Activated CD4-positive, CD25-positive, alpha-beta regulatory T cell treated with anti-CD3 and anti-CD28 coated beads, Interleukin-2, amount 50 U/mL, for 72 hours (primary cell): Measurements from ENCODE around the gene TRABD2B.

Source experiments
- DNase-seq: peaks from one replicate; pipeline ENCODE4 v3.0.0; 2021

Gene TRABD2B

DNA sequence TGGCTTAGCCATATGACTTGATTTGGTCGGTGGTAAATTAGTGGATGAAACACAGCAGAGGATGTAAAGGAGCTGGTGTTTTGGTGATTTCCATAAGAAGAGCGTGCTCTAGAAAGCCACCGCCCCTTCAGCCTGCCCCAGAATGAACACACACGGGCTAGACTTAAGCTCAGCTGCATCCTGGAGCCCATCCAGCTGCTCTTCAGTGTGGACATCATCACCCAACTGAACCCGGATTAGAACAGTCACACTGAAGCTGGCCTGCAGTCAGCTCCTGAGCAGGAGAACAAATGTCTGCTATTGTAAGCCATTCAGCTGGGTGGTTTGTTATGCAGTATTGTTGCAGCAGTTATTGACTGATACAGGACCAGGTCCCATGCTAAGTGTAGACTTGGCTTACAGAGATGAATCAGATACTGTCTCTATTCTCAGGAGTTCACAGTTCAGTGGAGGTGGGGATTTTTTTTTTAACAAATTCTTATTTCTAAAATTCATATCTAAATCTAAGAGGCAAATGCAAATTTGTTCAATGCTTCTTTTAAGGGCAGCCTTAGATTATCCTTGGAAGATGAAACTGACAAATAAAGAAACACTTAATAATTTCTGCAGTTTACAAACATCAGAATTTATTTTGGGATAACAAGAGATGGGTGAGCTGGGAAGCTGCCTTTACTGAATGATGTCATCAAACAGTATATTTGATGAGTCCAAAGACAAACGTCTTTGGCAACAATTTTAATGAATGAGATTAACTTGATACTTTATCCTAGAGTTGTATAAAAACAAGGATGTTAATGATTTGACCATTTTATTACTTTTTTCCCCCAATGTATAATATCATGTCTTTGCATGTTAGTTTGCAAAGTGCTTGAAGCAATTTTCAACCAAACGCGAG is 251.2 kb downstream of the TRABD2B start:
- no peak for DNase-seq

DNA sequence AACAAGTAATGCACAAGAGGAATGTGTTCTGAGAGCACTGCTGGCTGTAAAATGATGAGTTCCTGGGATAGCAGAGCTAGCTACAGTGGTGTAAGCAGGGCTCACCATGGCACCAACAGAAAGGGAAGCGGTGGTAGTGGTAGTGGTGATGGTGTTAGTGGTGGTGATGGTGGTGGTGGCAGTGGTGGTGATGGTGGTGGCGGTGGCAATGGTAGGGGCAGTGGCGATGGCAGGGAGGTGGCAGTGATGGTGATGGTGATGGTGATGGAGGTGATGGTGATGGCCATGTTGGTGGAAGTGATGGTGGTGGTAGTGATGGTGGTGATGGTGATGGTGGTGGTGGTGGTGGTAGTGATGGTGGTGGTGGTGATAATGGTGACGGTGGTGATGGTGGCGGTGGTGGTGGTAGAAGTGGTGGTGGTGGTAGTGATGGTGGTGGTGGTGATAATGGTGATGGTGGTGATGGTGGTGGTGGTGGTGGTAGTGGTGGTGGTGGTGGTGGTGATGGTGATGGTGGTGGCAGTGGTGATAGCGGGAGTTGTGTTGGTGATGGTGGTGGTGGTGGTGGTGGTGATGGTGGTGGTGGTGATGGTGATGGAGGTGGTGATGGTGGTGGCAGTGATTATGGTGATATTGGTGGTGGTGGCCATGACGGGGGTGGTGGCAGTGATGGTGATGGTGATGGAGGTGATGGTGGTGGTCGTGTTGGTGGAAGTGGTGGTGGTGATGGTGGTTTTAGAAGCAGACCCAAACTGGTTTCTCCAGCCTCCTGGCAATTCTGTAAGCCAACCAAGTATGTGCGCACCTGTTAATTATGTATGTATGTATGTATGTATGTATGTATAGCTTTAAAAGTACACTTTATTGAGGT is 254.1 kb downstream of the TRABD2B start:
- no peak for DNase-seq

DNA sequence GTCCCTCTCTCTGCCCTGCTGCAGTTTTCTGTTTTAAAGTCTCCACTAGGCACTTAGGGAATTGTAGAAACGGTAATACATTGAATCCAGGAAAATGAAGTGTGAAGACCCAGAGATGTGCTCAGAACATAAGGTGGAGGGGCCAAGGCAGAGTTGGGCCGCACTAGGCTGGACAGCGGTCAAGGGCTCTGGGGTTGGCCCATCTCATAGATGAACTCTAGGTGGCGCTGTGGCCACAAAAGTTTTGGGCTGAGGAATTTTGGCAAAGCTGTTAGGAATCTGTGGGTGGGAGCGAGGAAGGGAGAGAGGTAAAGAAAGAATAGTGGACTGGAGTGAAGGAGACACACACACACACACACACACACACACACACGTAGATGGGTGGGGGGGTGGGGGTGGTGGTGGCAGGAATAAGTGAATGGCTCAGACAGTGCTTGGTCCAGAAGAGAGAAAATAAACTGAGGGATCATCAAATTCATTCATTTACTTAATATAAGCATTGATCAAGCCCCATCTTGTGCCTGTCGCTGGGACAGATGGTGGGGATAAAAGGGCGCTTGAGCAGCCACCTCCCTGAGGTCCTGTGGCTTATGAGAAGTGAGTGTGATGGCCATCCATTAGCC is 258.5 kb downstream of the TRABD2B start:
- no peak for DNase-seq

DNA sequence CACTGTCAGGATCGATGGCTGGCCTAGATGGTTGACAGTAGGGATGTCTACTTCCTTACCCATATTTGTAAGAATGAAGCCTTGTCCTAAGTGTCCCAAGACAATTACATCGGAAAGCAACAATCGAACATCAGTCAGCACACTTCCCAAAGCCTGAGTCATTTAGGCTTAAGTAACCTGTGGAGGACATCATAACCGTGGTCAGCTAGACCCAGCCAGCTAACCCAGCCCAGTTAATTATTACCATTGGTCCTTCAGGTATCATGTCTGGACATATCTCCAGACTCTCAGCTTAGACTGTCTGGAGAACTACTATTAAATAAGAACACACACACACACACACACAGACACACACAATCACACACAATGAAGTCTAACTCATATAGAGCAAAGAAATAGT is 264.7 kb downstream of the TRABD2B start:
- DNase-seq = no peak

DNA sequence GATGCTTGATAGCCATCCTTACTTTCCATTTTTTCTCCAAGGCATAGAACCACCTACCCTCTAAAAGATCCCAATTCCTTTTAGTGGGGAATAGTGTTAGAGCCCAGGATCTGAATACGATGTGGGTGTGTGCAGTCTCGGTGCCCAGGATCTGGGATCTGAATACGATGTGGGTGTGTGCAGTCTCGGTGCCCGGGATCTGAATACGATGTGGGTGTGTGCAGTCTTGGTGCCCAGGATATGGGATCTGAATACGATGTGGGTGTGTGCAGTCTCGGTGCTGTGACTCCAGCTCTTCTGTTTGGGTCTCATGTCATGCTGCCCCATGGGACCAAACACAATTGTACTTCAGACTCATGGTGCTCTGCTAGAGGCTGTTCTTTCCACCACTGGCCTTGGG is 265.5 kb downstream of the TRABD2B start:
- DNase-seq = no peak

DNA sequence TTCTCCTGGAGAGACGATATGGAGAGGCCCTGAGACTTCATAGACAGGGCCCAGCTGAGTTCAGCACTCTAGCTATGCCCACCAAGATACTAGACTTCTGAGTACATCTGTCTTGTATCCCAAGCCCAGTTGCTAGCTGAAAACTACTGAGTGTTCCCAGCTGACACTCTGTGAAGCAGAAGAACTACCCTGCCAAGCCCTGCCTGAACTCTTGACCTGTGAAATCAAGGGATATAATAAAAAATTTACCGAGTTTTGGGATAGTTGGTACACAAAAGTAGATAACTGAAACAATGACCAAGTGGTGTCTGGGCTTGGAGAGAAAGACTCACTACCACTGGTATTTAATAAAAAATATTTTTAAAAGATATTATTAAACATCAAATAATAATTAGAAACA is 267.5 kb downstream of the TRABD2B start:
- DNase-seq = no peak

DNA sequence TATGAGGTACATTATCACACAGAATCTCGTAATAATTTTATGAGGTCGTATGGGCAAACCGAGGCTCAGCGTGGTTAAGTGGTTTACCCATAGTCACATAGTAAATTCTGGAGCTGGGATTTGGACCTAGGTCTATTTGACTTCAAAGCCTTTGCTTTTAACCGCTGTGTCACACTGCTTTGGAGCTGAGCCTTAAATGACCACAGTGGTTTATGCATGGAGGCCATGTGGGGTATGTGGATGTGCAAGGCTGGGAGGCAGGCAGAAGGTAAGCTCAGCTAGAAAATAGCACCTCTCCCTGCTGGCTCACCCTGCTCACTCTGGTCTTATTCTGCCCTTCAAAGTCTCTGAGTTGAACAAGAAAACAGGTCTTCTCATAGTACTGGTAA is 269.5 kb downstream of the TRABD2B start:
- DNase-seq = no peak

DNA sequence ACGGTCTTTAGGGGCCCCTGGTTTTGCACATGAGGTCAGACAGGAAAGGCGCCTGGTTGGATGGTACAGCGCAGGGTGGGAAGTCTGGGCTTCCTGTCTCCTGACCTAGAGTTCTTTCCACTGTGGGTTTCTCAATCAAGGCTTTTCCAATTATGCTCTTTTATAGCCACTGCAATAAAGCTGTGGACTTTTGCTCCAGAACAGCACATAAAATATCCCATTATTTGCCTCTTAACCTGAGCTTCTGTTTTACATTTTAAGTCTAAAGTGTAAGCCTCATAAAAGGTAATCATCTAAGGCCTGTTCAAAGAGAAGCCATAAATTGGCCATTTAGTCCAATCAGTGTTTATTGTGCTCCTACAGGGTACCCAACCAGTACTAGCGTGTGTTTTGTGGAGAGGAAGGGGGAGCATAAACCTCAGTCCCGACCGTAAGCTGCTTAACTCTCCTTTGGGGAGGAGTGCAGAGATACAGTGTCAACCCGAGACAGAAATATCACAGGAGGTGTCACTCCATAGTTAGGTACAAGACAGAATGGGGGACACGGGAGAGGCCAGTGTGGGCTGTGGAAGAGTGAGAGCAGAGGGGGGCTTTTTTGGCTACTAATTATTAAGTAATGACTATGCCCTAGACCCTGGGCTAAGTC is 270.0 kb downstream of the TRABD2B start:
- DNase-seq = no peak

DNA sequence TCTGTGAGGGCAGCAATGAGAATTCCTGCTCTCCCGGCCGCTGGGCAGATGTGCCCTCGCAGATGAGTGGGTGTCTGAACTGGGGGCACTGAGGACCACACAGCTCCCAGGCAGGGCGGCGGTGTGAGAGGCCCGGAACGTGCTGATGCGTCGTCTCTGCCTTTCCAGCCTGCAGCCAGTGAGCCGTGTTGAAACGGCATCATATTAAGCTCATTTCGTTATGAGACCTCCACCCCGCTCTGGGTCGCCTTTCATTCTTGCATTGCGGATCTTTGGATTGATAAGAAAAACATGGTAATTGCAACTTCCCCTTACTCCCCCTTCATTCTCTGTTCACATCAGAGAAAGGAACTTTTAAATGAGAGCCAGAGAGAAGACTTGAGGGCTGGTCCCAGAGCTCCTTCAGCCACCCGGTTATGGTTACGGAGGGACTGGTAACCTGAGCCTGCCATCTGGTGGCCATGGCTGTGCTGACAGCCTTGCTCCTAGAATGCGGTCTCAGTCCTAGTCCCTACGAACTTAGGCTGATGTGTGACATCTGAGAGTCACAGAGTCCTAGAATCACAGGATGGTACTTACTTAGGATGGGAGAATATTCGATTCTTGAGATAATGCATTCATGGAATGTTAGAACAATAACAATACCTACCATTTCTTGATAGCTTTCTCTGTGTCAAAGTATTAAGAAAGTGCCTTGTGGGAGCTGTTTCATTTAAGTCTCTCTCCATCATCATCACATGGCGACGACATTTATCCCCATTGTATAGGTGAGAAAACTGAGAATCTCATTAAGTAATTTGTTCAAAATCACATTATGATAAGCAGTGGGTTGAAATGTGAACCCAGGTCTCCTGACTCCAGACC is 271.0 kb downstream of the TRABD2B start:
- peak; percentile 57 for DNase-seq

DNA sequence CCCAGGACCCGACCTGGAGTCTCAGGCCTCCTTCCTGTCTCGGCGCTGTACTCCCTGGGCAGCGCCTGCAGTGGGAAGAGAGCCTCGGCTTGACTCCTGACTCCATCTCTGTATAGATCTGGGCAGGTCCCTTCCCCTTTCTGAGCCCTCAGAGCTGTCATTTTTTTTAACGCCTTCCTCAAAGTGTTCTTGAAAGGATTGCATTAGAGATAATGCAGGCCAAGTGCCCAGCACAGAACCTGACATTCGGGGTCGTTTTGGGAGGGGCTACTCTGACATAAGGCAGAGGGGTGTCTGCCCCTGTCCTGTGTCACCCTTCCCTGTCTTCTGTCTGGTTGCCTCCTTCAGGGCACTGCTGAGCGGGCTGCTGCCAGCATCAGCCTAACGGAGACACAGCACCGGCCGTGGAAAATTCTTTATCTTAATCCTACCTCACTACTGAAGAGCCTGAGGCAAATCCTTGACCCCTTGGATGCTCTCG is 271.6 kb downstream of the TRABD2B start:
- DNase-seq = no peak

DNA sequence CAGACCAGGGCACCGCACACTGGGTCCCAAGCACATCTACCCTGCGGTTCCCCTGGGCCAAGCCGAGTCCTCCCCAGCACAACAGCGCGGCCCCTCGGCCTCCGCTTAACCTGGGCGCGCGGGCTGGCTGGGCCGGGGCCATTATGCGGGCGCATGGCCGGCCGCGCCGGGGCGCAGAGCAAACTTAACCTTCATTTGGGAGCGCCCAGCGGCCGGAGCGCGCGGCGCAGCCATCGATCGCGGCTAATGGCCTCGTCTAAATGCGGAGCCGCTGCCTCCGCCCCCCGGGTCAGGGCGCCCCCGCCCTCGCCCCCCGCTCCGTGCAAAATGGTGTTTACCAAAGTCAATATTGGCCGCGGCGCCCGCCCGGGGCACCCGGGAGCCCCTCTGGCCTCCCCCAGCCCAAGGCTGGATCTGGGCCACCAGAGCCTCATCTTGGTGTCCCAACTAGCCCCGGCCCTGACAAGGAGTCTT is 272.1 kb downstream of the TRABD2B start:
- no peak for DNase-seq

DNA sequence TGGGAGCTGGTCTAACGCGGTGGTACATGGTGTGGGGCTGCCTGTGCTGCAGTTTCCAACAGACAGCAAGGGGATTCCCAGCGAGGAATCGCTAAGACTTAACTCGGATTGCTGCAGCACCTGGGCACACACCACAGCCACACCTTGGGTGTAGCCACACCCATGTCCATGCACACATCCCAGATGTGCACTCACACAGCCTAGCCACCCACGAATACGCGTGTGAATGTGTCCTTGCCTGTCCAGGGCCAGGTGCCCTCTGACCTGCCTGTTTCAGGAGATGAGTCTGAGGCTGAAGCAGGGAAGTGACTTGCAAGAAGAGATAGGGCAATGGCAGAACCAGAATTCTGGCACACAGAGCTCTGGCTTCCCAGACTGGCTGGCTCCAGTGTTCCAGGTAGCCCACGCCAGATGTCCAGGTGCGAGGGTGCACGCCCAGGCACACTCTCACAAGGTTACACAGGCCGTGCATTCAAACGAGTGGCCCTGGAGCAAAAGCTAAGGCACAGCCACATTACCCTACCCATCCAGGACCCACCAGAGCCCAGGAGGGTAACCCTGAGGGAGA is 272.7 kb downstream of the TRABD2B start:
- DNase-seq = no peak

DNA sequence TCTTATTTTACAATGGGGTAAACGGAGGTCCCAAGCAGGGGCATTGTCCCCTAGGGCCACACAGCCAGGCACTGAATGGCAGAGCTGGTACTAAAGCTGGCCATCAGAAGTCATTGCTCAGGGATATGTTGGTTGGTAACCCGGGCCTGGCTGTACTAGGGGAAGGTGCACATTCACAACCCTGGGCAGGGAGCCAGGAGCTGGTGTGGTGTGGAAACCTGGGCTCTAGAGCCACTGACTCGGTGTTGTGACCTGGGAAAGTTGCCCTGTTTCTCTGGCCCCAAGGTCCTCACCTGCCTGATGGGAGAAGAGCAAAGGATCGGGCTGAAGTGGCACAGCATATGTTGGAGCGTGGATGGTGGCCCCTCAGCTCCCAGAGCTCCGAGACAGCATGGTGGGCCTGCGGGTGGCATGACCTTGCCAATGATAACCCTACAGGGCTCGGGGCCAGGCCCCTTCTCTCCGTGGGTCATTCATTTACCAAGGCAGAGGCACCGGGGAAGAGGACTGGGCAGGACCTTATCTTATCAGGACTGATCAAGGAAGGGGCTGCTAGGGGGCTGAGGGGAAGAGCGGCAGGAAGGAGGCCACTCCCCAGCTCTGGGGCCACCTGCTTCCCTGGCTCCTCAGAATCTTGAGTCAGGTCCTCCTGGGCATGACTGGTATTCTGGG is 274.1 kb downstream of the TRABD2B start:
- no peak for DNase-seq

DNA sequence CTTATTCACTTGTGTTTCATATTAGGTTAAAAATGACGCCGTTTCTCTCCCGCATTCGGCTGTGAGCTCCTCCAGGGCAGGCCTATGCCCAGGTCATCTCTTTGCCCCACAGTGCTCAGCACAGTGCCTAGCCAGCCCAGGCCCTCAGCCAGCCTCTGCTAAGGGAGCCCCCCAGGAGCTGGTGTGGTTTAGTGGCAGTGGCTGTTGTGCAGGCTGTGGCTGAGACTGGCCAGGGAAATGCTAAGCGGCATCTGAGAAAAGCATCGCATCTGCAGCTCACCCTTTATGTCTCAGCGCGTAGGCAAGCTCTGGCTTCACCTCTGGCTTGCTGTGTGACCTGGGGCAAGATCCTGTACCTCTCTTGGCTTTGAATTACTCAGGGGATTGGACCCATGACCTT is 275.1 kb downstream of the TRABD2B start:
- DNase-seq = no peak

DNA sequence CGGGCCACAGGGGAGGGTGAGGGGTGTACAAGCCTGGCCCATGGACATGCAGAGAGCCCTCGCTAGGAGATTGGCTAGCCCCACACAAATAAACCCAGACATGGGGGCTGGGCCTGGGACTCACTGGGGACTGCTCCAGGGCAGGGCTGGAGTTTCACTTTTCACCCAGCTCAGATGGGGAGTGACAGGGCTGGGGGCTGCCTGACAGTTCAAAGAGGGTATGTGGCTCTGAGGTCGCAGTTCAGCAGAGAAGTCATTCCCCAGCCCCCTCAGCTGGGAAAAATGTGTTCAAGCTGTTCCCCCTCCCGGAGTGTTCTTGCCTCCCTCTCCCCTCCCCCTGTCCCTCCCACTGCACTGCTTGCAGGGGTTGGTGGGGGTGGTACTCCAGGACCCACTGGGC is 277.1 kb downstream of the TRABD2B start:
- no peak for DNase-seq

DNA sequence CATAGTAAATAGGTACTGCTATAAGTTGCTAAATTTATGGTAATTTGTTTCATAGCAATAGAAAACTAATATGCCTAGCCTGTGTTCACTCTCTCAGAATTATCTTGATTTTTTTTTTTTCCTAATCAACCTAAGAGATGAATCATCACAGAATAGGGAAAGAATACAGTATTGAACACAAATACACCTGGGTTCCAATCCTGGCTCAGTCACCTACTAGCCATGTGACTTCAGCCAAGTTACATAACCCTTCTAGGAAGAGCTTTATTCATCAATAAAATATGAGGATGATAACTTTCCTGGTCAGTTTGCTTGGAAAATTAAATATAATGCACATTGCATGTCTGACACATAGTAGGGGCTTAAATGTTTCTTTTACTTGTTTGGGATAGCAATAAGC is 279.8 kb downstream of the TRABD2B start:
- DNase-seq = no peak

DNA sequence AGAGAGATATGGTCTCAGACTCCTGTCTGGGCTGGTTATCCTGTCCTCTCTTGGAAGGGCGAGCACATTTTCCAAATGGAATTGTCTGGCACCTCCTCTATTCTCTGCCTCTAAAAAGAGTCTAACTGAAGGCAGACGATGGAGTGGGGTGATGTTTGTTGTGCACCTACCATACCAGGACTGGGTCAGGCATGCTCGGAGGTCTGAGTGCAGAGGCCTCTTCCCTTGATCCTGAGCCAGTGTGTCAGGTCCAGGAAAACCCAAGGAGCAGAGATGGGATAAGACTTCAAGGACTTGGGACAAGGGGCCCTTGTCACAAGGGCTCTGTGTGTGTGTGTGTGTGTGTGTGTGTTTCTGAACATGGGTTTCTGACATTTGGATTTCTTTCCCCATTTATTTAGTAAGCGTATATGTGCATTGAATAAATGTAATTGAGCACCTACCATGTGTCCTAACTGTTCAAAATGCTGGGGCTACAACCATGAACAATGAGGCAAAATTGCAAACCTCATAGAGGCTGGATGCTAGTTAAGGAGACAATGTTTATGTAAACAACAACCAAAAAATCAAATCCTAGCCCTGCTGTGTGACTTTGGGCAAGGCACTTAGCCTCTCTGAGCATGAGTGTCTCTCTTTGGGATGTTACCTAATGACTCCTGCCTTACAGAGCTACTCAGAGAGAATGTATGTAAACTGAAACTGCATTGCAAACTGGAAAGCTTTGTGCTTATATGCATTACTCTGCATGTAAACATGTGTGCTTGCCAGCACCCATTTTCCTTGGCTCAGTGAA is 283.0 kb downstream of the TRABD2B start:
- DNase-seq = no peak

DNA sequence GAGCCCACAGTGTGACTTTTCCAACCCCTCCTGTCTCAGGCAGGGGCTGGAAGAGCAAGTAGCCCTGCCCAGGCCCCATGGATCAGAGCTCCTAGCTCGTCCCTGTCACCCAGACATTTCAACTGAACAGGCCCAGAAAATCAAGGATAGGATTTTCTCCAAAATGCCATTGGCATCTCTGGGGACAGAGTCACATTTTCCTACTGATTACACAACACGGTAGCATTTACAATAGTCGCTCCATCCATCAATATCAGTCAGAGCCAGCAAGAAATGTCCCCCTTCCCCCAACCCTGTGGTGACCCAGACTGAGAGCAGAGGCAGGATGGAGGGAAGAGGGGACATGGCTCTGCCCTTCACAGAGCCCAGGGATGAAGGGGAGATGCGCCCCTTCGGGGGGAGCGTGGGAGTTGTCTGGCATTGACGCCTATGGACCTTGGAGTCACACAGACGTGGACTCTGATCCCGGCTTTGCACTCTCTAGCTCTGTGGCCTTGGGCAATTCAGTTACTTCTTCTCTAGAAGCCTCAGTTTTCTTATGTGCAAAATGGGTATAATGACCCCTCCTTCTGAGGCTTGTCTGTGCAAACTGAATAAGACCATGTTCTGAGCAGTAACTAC is 283.7 kb downstream of the TRABD2B start:
- no peak for DNase-seq

DNA sequence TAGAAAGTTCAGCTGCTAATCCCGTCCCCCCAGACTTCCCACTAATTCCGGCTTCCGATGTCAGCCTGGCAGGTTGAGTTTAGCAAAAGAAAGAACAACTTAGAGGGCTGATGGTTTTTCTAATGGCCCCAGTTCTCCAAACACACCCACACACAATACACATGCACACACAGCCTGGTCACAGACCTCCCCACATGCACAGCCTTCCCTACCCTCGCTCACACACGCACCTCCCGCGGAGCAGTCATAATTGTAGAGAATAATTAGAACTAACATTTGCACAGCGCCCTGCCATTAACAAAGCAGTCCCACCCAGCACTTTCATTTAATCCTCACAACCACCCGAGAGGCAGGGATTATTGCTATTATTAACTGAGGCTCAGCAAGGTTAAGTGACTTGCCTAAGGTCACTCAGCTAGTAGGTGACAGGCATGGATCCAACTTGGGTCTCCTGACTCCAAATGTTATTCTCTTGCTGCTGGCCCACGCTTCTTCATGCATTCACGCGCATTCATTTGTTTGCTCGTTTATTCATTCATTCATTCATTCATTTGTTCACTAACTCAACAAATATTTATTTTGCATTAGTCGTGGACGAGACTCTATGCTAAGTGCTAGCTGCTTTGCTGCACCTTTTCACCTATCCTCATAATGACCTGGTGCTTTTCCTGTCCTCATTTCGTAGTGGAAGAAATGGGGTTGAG is 284.4 kb downstream of the TRABD2B start:
- no peak for DNase-seq
